ENCODE results near the gene SLC36A1.

GRCh38 chr5:151498395-151499155 lies 51.2 kb downstream of the SLC36A1 start:
- TF ChIP-seq CTCF (conservative IDR thresholded peaks at IDR 0.05): no peak
- TF ChIP-seq EZH2 (IDR thresholded peaks at IDR 0.05; ENCODE audit: low read depth): no peak
